B cell (primary cell): ENCODE data around the gene HOMER2.

Source experiments
- CTCF ChIP-seq: fragments of 200-600 bp; IDR thresholded peaks from one replicate; pipeline ENCODE4 v1.8.0; 2022; ENCODE audit warnings: antibody characterized with exemption, mild to moderate bottlenecking
- EZH2 ChIP-seq: IDR thresholded peaks from 2 replicates; pipeline ENCODE4 v1.6.1; 2012; ENCODE audit warnings: borderline replicate concordance, low read depth, mild to moderate bottlenecking, moderate library complexity, low read length; ENCODE audit not compliant: insufficient read depth, poor library complexity, severe bottlenecking

DNA sequence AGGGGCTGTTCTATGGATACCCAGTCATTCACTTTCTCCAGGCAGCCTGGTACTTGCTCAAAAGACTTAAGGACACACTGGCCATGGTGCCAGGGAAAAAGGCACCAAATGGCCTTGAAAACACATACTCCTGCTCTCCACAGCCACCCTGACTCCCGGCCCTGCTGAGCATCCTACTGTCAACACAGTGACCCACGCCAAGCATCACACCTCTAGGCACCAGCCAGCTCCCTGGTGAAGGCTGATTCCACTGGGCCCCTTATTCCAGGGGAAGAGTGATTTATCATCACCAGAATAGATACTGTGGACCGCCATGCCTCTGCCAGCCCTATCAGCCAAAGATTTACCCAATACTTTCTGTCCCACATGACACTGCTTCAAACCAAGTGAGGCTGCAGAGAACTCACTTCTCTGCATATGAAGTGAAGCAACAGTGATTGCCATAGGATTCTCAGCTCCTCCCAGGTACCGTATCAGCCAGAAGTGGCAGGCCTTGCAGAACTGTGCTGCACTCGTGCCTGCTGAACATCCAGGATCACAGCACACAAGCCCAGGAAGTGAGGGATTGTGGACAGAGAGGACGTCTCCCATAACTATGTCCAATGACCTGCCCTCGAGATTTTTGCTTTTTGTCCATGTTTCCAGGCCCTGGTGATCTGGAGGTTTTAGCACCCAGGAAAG, 79.4 kb downstream of the HOMER2 start:
- no peak for TF ChIP-seq EZH2
- TF ChIP-seq CTCF = no peak
